Measurements from ENCODE around the gene SLC29A3. TPM values are rescaled to one million over a fixed set of nuclear protein-coding genes. Genes with fewer than 3 reads are reported as not detected.

Gene SLC29A3
- total RNA-seq, 1 donor from 2014 or later = 11.6 TPM

GRCh38 chr10:71320592-71320991 is 1.5 kb downstream of the SLC29A3 start:
- no peak for DNase-seq (ENCODE audit: low spot score)

- DNase-seq (ENCODE audit: low spot score) = no peak
These were observed 2.3 kb downstream of the SLC29A3 start for GRCh38 chr10:71321386-71321785.

DNA sequence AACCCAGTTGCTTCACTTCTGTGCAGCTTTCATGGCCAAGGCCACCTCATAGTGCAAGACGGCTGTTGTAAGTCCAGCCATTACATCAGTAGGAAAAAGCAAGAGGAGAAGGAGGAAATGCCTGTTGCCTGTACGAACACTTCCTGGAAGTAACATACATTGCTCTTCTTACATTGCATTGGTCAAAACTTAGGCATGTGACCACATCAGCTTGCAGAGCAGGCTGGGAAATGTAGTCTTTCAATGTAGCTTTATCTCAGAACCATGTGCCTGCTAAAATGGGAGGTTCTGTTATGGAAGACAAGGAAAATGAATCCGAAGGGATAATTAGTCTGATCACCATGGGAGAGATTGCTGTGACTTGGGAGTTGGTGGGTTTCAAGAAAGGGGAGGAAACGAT is 4.3 kb downstream of the SLC29A3 start:
- no peak for DNase-seq (ENCODE audit: low spot score)

DNA sequence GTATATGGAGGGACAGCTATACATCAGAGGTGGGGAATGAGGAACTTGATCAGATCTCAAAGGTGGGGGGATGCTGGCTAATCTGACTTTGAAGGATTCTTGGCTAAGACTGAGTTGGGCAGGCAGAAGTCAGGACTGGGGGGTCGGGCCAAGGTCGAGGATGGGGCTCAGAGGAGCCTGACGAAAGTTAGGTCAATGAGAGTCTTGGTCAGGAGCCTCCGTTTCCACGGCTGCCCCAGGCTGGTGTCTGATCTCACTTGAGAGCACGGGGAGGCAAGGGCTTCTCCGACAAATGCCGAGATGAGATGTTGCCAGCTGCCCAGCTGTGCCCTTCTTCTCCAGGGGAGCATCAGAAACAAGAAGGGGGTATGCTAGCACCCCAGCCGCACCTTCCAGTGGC is 5.7 kb downstream of the SLC29A3 start:
- no peak for DNase-seq (ENCODE audit: low spot score)

DNA sequence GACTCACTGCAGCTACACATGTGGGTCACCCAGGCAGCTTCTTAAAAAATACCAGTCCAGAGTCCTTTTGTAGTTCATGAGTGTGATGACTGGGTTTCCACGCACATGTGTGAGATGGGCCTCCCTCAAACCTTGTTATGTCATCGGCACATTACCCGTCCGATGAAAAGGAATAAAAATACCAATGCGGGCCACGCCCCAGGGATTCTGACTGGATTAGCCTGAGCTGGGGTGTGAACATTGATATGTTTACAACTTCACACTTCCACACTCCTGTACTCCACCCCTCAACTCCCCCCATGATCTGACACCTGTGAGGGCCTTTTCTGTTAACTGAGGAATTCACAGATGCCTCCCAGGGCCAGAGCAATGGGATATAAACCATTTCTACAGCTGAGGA is 6.2 kb downstream of the SLC29A3 start:
- DNase-seq (ENCODE audit: low spot score) = no peak

- no peak for DNase-seq (ENCODE audit: low spot score)
These were observed 7.4 kb downstream of the SLC29A3 start for GRCh38 chr10:71326464-71326881.

- DNase-seq (ENCODE audit: low spot score) = no peak
These were observed 11.8 kb downstream of the SLC29A3 start for GRCh38 chr10:71330789-71331404.

DNA sequence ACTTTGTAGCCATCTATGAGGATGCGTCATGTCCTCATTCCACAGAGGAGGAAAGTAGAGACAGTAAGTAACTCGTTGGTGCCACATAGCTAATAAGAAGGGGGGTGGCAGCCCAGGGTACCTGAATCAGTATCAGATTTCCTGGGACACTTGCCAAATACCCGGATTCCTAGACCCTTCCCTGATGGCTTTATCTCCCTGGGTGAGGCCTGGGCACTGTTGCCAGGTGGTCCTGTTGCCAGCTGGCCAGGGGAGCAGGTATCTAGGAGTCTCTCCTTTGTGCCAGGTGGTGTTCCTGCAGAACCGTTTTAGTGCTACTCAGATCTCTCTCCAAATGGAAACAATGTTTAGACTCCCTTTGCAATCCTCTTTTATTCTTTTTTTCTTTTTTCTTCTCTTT is 12.7 kb downstream of the SLC29A3 start:
- DNase-seq (ENCODE audit: low spot score) = no peak

- no peak for DNase-seq (ENCODE audit: low spot score)
These were observed 13.4 kb downstream of the SLC29A3 start for GRCh38 chr10:71332466-71332865.

DNA sequence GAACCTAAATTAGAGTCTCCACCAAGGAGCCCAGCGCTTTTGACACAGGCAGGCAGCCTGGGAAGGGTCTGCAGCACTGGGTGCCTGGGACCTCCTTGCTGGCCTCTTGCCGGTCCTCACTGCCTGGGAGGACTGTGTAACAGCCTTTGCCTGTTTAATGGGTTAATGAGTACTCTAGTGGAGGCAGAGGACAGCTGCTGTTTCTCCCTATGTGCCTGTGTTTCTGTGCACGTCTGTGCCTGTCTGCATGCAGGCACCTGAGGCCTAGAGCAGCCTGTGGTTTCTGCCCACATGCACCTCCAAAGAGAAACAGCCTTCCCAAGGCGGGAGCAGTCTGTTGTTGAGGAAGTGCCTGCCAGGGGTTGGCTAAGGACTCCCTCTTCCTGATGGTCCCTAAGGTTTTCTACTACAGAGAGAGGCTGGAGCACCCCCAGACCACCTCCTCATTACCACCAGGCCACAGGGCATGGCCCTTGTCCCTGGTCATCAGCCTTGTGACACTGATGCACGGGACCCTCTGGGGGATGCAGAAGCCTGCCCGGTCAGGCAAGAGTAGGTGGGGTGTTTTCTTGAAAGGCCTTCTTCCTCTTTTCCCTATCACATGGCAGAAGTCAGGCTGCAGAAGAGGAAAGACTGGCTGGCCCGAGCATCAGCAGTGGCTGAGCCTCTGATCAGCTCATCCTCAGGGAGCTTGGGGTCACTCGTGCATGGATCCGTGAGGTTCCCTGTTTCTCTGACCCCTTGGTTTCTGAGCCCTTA is 14.2 kb downstream of the SLC29A3 start:
- peak; percentile 21 for DNase-seq (ENCODE audit: low spot score)

GRCh38 chr10:71334221-71334791 is 15.2 kb downstream of the SLC29A3 start:
- no peak for DNase-seq (ENCODE audit: low spot score)

DNA sequence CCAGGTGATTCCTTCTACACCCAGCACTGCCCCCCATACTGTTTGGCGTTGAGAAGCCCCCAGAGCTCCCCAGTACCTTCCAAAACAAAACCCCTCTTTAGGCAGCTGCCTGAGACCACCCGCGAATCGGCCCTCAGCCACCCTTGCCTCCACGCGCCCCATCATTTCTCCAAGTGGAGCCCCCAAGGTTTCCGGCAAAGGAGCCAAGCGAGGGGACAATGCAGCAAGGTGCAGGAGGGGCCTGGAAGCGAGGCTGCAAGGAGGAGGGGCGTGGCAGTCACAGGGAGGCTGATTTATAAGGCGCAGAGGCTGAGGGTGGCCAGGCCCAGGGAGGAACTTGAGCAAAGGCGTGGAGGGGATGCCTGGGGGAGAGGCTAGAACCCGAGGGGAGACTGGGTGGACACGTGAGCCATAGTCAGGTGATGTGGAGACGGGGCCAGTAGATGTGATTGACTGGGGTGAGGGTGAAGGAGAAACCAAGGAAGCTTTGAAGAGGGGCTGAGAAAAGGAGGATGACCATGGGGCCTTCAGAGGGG is 16.2 kb downstream of the SLC29A3 start:
- no peak for DNase-seq (ENCODE audit: low spot score)

DNA sequence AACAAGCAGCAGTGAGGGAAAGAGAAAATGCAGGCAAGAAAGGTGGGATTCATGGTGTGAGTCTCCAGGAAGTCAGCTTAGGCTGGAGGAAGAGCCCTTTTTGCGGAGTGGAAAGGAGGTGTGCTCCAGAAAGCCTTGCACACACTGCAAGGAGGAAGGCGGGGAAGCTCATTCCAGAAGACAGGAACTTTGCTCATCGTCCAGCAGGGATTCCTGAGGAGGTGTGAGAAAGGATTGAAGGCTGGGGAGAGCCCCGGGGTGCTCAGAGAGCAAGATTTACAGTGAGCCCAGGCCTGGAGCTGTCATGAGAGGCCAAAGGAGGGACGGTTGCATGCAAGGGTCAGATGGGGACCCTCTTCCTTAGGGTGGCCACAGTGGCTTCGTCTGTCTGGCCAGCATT is 17.6 kb downstream of the SLC29A3 start:
- no peak for DNase-seq (ENCODE audit: low spot score)

- no peak for DNase-seq (ENCODE audit: low spot score)
These were observed 18.2 kb downstream of the SLC29A3 start for GRCh38 chr10:71337219-71337701.

DNA sequence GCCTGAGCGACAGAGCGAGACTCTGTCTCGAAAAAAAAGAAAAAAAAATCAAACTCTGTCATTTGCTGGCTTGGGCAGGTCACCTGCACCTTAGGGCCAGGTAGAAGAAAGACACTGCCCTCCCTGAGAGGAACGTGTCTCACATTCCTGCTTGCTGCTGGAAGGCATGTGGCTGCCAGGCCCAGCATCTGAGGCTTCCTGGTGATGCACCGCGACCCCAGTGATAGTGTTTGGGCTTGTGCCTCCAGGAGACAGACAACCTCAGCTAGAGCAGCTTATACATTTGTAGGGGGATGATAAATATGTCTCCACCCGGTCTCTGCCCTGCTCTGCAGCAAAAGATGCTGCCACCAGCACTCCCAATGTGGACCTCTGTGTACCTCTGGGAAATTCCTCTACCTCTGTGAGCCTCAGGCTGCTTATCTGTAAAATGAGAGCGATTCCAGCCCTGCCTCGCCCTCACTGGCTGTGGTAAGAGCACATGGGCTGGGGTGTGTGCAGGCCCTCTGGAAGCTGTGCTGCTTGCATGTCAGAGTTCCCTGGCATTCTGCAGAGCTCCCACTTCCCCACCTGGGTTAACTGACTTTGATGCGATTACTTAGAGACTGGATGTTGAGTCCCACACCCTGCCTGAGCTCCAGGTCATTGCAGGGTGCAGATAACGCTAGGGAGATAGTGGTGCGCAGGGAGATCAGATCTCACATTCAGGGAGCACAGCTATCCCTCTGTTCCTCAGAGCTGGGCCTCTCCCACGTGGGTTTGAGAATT is 19.9 kb downstream of the SLC29A3 start:
- DNase-seq (ENCODE audit: low spot score) = no peak

GRCh38 chr10:71339796-71340589 is 20.9 kb downstream of the SLC29A3 start:
- DNase-seq (ENCODE audit: low spot score) = peak; percentile 81

DNA sequence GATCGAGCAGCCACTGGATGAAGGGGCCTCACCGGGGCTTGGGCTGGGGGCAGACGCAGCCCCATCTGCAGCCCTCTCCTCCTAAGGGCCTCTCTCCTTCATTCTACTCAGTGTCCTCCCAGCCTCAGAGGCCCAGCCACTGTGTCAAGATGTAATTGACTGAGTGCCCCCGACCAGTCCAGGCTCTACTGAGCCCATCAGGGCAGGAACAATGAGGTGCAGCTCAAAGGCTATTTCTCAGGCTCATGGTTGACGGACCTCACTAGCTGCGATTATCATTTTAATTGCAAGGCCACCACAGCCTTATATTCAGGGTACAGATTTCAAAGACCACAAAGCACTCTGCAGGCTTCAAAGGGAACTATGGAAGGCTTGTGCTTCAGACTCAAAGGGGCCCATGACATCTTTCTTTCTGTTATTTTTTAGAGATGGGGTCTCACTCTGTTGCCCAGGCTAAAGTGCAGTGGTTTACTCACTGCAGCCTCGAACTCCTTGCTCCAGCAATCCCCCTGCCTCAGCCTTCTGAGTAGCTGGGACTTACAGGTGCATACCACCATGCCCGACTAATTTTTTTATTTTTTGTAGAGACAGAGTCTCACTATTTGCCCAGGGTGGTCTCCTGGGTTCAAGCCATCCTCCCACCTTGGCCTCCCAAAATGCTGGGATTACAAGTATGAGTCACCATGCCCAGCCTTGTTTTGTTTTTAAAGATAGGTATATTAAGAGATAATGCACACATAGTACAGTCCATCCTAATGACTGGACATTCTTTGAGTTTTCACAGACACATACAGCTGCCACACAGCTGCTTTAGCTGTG is 23.7 kb downstream of the SLC29A3 start:
- DNase-seq (ENCODE audit: low spot score) = no peak

DNA sequence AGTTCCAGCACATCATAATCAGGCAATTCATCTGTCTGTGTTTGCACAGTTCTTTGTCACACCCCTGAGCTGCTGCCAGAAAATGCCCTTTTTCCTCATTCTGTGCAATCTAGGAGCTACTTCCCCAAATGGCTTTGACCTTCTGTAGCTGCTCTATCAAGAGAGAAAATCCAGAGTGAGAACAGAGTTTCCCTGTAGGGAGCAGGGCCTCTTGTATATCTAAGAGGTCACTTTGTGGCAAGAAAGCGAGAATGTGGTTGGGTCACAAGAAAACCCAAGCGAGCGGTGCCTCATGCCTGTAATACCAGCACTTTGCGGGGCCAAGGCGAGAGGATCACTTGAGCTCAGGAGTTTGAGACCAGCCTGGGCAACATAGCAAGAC is 24.3 kb downstream of the SLC29A3 start:
- peak; percentile 51 for DNase-seq (ENCODE audit: low spot score)

GRCh38 chr10:71344154-71344925 is 25.3 kb downstream of the SLC29A3 start:
- DNase-seq (ENCODE audit: low spot score) = no peak
